Activated T-cell treated with anti-CD3 and anti-CD28 coated beads, Interleukin-2, amount 50 U/mL, for 48 hours (primary cell): ENCODE data around the gene KIAA0513.

Source experiments
- DNase-seq, 2 experiments: peaks; one replicate each; pipeline ENCODE4 v3.0.0-alpha.2; 2020

The KIAA0513 gene

DNA sequence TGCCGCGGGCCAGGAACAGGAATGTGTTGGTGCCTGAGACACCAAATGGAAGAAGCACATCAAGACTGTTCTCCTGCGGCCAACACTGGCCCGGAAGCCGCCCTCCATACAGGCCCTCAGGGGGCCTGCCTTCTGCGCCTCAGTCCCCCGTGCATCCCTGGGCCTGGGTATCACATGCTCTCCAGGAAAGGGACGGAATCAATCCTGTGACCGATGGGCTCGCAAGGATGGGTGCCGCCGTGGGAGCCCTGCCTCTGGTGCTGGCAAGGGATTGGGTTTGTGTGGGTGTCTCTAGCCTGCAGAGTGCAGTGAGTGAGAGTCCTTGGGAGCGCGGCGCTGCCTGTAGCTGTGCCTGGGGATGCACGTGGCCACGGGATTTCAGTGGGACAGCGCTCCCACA is 65.3 kb downstream of the KIAA0513 start:
- DNase-seq: no peak

DNA sequence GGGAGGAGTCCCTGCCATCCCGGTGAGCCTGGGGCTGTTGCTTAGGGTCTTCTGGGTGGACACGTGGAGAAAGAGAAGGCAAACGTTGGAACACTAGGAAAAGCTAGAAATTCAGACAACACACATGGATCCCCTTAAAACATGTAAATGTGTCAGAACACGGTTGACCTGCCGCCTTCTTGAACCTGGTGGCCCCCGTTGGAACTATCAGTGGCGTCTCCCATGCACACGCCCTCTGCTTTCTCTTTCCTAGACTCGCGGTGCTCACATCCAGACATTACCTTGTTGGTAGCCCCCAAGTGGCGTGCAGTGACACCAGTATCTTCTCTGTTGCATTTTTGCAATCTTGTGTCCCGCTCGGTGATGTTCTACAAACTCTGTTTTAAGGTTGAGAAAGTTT is 66.1 kb downstream of the KIAA0513 start:
- DNase-seq: no peak

GRCh38 chr16:85094176-85094805 is 66.7 kb downstream of the KIAA0513 start:
- DNase-seq: no peak

- no peak for DNase-seq
Measured at GRCh38 chr16:85094812-85095211, 67.2 kb downstream of the KIAA0513 start.

DNA sequence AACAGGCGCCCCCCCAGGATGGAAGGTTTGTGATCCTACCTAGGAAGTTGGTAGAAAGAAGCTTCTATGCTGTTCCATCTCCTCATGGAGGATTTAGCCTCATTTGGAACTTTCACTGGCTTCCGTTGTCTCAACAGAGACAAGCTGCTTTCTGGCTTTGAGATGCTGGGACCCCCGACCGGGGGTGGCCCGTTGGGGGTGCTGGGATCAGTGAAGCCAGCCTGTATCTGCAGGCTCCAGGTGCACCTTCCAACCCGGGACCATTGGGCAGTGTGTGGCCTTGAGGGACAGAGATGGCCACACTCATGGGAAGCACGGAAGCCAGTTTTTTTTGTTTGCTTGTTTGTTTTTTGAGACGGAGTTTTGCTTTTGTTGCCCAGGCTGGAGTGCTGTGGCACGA is 69.3 kb downstream of the KIAA0513 start:
- no peak for DNase-seq

DNA sequence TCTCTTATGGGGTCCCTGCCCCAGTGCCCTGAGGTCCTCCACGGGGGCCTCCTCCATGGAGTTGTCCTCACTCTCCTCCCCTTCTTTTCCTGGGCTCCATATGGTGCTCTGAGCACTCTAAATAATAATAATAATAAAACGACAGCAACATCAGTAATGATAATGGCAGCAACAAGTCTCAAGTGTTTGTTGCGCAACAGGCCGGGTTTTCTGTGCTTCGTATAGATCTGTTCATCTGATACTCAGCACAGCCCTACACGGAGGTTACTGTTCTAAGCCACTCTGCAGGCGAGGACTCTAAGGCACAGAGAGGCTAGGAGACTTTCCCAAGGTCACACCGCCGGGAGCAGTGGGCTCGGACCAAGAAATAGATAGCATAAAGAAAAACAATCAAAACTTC is 71.0 kb downstream of the KIAA0513 start:
- no peak for DNase-seq

- DNase-seq: no peak
Measured at GRCh38 chr16:85100265-85100664, 72.7 kb downstream of the KIAA0513 start.

GRCh38 chr16:85101956-85102630 is 74.5 kb downstream of the KIAA0513 start:
- no peak for DNase-seq

DNA sequence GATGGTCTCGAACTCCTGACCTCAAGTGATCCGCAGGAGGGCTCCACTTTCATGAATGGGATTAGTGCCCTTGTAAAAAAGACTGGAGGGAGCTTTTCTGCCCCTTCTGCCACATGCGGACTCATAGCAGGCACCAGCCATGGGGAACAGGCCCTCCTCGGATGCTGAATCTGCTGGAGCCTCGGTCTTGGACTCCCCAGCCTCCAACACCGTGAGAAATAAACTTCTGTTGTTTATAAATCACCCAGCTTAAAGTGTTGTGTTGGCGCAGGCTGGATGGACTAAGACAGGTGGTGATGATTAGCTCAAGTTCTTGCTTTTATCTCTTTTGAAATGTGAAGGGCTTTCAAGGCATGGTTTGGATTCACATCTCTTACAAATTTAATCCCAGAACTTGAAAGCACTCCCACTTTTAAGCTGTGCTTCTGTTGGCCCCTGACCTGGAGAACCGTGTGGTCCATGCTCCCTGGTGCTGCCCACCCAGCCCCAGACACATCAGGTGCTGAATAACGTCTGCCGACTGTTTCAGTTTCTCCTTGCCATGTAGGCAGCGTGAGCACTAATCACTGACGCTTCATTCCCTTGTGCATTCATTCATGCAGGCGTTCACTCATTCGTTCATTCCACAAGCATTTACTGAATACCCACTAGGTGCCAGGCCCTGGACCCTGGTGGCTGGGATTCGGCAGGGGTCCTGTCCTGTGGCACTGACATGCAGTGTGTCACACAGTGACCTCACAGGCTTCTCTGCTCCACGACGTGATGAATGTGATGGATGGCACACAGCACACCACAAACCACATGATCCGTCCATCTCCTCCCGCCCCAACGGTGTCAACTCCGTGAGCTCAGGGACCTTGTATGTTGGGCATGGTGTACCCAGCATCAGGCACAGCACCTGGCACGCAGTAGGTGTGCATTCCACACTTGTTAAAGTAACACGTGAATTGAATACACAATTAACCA is 75.8 kb downstream of the KIAA0513 start:
- DNase-seq: no peak

DNA sequence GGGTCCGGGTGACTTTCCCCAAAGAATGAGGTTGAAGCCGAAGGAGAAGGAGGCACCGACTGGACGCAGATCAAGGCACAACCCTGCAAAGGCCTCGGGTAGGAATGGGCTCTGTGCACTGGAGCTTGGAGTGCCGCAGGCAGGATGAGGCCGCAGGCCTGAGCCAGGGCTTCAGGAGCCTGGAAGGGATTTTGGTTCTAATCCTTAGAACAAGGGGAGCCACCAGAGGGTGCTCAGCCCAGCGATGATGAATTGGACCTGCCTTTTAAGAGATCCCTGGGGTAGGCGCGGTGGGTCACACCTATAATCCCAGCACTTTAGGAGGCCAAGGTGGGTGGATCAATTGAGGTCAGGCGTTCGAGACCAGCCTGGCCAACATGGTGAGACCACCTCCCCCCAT is 76.6 kb downstream of the KIAA0513 start:
- no peak for DNase-seq

GRCh38 chr16:85104821-85105391 is 77.3 kb downstream of the KIAA0513 start:
- peak in 1 of 2 experiments; percentile 43 for DNase-seq

DNA sequence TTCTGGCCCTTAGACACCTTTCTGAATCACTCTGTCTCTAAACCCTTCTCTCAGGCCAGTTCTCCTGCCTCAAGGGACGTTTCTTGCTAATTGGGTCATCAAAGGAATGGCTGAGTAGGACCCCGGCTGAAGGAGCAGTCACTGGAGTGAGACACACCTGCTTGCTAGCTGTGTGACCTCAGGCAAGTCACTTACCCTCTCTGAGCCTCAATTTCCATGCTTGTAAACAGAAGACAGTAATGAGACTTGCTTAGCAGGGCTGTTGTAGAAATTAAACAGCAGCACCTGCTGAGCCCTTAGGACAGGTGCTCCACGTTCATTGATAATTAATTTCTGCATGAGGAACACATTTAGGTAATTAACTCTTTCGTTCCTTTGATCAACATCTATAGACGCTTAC is 77.9 kb downstream of the KIAA0513 start:
- no peak for DNase-seq

DNA sequence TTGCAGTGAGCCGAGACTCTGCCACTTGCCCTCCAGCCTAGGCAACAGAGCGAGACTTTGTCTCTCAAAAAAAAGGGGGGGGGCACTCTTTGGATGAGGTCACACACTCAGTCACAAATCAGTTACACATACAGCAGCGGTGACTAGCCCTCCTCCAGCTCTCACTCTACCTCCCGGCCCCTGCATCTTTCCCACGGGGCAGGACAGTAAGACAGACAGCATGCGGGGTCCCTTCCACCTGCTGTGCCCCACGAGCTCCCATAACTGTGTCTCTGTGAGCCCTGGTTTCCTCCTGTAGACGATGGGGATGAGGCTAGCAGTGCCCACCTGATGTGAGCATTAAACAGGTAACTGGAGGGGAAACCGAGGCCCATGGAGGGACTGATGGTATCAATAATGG is 79.5 kb downstream of the KIAA0513 start:
- no peak for DNase-seq

GRCh38 chr16:85107532-85107931 is 79.9 kb downstream of the KIAA0513 start:
- no peak for DNase-seq

DNA sequence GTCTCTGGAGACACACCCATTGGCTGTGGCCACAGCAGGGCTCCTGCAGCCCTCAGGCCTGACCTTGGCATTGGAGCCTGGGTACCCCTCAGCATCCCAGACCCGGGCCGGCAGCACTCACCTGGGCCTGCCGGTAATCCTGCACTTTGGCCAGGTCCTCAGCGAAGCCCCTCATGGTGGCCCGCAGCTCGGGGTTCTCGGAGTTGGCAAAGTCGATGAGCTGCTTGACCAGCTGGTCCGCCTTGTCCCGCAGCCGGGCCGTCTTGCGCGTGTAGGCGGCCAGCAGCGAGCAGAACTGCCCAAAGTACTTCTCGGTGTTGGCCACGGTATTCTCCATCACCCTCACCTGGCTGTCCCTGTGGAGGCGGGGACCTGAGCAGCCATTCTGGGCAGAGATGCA is 82.5 kb downstream of the KIAA0513 start:
- DNase-seq: no peak

DNA sequence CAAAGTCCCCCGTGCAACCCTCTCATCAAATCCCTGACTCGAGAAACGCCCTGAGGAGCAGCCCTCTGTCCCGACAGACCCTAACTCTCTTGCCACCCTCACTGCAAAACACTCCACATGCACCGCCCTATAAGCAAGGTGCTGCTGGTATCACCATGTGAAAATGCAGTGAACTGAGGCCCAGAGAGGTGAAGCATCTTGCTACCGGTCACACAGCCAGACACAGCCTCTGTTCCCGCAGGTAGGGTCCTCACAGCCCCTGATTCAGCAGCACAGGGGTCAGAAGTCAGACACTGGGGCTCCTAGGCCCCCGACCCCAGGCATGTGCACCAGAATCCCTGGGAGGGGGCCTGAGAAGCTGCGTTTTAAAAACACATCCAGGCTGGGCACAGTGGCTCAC is 83.6 kb downstream of the KIAA0513 start:
- no peak for DNase-seq

DNA sequence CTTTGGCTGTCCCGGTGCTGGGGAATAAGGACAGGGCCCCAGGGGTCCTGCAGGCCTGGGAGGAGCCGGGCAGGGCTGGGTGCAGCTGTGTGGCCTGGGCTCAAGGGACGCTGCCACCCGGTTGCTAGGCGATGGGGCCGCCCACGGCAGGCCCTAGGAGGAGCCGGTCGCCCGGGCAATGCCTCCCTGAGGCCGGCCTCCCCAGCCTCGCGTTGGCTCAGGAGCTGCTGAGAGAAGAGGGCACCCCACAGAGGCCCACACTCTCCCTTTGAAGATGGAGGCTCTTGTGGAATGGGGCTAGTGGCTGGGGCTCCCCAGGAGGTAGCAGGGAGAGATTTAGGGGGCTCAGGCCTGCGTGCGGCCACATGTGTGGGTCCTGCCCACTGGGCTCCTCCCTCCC is 84.8 kb downstream of the KIAA0513 start, which contains the start of gene CIBAR2:
Gene CIBAR2, minus strand, starts transcription at position 109 of the 400 bp plus-strand sequence. CDS start 120 bp downstream, outside the sequence.
- DNase-seq: no peak

DNA sequence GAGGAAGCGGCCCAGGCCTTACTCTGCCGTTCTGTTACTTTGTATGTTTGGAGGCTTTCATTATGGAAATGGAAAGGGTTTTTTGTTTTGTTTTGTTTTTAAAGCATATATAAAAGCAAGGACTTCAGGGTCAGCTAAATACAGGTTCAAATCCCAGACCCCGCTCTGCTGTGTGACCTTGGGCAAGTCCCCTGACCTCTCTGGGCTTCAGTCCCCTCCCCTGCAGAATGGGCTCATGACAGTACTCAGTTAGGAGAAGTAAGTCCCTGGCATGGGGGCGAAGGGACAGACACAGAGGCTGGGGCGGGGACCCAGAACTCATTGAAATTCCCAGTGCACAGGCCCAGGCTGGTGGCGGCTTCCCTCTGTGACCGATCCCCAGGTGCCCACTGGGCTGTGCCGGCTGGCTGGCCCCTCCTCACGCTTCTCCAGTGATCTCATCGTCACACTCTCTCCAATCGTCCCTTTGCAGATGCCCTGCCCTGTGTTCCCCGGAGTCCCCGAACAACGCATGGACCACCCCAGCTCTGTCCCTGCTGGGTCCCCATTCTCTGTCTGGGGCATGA is 85.7 kb downstream of the KIAA0513 start:
- no peak for DNase-seq

GRCh38 chr16:85113913-85114312 is 86.3 kb downstream of the KIAA0513 start:
- DNase-seq: no peak

- peak; percentile 95 to 96 for DNase-seq
Measured at GRCh38 chr16:85114909-85115567, 87.4 kb downstream of the KIAA0513 start.

- DNase-seq: no peak
Measured at GRCh38 chr16:85117418-85117817, 89.8 kb downstream of the KIAA0513 start.

DNA sequence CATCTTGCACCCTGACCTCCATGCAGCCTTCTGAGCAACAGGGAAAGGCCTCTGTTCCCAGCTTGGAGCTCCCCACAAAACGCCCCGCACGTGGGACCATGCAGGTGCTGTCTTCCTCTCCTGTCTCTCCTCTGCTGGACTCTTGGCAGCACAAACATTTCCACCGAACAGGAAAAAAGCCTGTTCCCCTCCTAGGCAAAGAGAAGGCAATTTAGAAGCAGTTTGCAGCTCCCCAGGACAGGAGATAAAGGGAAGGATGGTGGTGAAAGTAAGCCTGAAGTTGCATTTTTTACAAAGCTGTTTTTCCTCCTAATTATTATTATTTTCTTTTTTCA is 92.4 kb downstream of the KIAA0513 start:
- no peak for DNase-seq
